ENCODE data around the gene PAX2.

PAX2 gene

GRCh38 chr10:100864978-100865377, 119.6 kb downstream of the PAX2 start:
- peak; percentile 6 for DNase-seq

GRCh38 chr10:100866010-100866409, 120.6 kb downstream of the PAX2 start:
- no peak for DNase-seq

GRCh38 chr10:100866575-100867098, 121.3 kb downstream of the PAX2 start:
- DNase-seq, result no peak

- no peak for DNase-seq
These were observed 122.0 kb downstream of the PAX2 start for GRCh38 chr10:100867261-100867963.

GRCh38 chr10:100868382-100868781, 123.0 kb downstream of the PAX2 start:
- no peak for DNase-seq

- no peak for DNase-seq
These were observed 124.0 kb downstream of the PAX2 start for GRCh38 chr10:100869399-100869798.

- DNase-seq, result peak; percentile 64
These were observed 126.8 kb downstream of the PAX2 start for GRCh38 chr10:100872034-100872791.

DNA sequence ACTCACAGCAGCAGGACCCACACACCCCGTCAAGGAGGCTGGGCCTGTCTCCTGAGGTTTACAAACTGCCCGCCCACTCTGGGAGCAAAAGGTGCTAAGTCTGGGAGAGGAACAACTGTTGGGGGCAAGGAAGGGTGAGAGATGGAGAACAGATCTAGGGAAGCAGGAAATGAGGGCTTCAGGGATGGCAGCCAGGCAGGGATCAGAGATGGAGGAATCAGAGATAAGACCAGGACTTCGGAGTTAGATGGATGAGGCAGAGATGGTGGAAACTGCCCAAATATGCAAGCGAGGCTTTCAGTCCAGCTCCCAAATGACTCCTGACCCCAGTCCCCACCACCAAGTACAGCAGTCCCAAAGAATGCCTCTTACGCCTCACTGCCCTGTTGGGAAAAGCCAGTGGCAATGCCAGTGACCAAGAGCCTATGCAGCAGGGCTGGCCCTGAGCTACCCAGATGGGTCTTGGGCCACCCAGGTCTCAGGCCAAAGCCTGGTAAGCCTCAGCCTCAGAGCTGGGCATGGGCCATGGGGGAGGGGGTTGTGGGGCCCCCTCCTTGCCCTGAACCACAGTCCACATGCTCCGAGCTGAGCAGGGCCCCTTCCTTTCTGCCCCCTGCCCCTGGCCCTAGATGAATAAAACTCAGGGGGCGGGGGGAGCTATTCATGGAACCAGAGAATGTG, 127.9 kb downstream of the PAX2 start:
- no peak for DNase-seq

DNA sequence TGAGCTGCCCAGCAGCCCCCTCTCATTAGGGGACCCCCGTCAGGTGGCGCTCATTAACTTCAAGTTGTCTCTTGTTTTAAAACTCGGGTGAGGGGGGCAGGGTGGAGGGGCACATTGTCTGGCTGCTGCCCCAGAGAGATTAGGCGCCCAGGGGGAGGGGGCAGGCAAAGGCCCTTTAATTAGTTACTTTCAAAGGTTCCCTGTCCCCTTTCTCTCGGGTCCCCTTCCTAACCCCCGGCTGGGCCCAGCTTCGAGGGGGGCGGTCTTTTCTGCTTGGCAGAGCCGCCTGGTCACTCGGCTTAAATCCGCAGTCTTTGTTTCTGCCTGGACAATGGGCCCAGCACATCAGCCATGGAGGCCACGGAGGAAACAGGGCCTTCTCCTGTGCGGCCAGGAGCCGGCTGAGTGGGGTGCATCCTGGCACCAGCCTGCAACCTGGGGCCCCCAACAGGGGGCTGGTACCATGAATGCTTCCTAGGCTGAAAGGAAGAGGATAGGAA, 128.5 kb downstream of the PAX2 start:
- DNase-seq, result no peak

GRCh38 chr10:100874702-100875483, 129.5 kb downstream of the PAX2 start:
- no peak for DNase-seq

GRCh38 chr10:100875484-100876166, 130.2 kb downstream of the PAX2 start:
- DNase-seq, result no peak

GRCh38 chr10:100876585-100877460, 131.4 kb downstream of the PAX2 start:
- no peak for DNase-seq

DNA sequence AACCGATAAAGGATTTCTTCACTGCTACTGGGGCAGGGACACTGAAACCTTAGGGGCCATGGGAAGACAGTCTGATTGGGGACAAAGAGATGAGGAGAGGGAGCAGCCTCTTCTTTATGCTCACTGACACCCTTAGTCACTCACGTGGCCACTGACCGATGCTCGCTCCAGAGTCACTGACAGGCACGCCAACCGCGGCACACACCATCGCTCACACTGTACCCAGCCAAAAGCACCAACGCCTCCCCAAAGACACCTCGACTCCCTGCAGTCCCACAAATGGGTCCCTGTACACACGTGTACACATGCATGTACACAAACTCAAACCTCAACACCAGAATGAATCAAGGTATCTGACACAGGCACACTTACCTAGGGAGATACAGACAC, 132.1 kb downstream of the PAX2 start:
- no peak for DNase-seq

- DNase-seq, result peak; percentile 81
These were observed 133.0 kb downstream of the PAX2 start for GRCh38 chr10:100878291-100878910.

Measured in DMS53 (cell line).